ENCODE results near the gene SPDEF.

DNA sequence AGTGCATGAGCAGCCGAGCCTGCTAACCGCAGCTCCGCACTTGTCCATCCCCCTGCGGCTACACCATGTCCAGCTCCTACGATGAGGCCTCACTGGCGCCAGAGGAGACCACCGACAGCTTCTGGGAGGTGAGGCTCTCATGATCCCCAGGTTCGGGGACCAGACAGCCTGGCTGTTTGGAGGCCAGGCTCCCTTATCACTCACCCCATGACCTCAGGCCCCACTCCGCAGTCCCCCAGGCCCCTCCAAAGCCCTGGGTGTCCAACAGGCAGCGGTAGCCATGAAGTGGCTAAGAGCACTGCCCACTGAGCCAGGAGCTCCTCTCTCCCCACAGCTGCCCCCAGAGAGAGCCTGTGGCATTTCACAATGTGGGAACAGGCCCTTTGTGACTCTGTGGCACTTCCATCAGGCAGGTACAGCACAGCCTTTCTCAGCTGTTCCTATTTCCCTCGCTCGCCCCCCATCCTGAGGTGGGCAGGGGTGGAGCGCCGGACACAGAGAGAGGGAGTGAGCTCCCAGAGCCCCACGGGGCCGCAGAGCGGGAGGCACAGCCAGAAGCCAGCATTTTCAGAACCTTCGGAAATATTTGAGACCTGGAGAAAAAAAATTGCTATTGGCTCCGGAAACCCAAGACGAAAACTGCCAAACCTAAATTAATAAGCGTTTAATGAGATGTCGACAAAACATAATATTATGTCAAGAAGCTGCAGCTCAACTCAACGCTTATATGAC is 29.7 kb downstream of the SPDEF start:
- TF ChIP-seq, protein P1, sequence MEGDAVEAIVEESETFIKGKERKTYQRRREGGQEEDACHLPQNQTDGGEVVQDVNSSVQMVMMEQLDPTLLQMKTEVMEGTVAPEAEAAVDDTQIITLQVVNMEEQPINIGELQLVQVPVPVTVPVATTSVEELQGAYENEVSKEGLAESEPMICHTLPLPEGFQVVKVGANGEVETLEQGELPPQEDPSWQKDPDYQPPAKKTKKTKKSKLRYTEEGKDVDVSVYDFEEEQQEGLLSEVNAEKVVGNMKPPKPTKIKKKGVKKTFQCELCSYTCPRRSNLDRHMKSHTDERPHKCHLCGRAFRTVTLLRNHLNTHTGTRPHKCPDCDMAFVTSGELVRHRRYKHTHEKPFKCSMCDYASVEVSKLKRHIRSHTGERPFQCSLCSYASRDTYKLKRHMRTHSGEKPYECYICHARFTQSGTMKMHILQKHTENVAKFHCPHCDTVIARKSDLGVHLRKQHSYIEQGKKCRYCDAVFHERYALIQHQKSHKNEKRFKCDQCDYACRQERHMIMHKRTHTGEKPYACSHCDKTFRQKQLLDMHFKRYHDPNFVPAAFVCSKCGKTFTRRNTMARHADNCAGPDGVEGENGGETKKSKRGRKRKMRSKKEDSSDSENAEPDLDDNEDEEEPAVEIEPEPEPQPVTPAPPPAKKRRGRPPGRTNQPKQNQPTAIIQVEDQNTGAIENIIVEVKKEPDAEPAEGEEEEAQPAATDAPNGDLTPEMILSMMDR (IDR thresholded peaks at IDR 0.05; ENCODE audit: low read depth, low read length, poor library complexity, severe bottlenecking): no peak
- no peak for TF ChIP-seq EZH2phosphoT487 (IDR thresholded peaks at IDR 0.05; ENCODE audit: borderline replicate concordance, low read length)

All from DOHH2 (cell line).